ENCODE results near the gene CORT.

DNA sequence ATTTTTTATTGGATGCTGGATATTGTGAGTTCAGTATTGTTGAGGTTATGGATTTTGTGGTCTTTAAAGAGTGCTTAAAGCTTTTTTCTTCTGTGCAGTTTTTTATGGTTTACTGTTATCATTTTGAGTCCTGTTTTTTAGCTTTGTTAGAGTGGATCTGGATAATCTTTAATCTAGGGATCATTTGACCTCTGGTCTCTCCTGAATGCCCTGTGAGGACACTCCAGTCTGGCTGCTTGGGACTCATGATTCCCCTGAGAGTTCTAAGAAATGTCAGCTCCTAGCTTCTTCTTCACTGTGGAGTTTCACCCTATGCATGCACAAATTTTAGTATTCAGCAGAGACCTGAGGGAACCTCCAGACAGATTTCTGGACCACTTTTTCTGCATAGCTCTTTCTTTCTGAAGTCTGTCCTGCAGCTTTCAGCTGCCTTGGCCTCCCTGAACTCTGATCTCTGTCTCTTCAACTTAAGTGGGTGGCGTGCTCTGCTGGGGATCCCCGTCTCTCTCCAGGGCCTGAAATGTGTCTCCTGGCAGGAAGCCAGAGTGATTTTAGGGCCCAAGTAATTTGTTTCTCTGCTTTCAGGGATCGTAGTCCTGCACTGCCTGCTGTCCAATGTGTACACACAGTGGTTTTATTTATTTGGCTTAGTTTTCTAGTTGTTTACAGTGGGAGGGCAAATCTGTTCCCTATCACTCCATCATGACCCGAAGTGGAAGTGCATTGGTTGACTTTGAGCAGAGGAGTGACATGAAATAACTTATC lies 39.6 kb downstream of the CORT start:
- TF ChIP-seq EZH2phosphoT487 (IDR thresholded peaks at IDR 0.05; ENCODE audit: low read length) (no peak), CTCF (IDR thresholded peaks at IDR 0.05; ENCODE audit: low read length) (no peak), EZH2 (optimal IDR thresholded peaks at IDR 0.05; ENCODE audit: low read depth, low read length) (no peak)
